ACHN (cell line): Measurements from ENCODE around the gene BEGAIN.
A peak's percentile ranks its signal among the peaks of the same experiment; 100 is the strongest.

Source experiments
- DNase-seq: peaks from one replicate; pipeline ENCODE4 v3.0.0-alpha.2; 2015
- in situ Hi-C: cut with HindIII; loops from 2 replicates; pipeline ENCODE4 v1.10.0; 2017; ENCODE audit warnings: low sequenced_read_pairs, low pct_ligation_motif_present, low pct_unique_long_range_greater_than_20kb

The BEGAIN gene

GRCh38 chr14:100587763-100588411 is 670 bp upstream of the BEGAIN start:
- in situ Hi-C loops, result no loop called here
- DNase-seq, result no peak

- in situ Hi-C loops, result no loop called here
- DNase-seq, result peak; percentile 4
These were observed 673 bp downstream of the BEGAIN start for GRCh38 chr14:100586403-100587085.

DNA sequence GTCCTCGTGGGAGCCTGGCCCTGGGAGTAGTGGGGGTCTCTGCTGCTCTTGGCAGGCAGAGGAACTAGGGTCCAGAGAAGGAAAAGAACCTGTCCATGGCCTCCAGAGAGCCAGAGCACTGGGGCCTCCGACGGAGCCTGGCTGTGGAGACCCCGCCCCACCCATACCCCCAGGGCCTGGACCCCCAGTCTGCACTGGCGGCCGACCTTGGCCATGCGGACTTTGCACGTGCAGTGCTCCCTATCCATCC is 1.1 kb downstream of the BEGAIN start:
- DNase-seq, result no peak
- in situ Hi-C loops, result no loop called here

- no peak for DNase-seq
- in situ Hi-C loops, result no loop called here
These were observed 1.6 kb downstream of the BEGAIN start for GRCh38 chr14:100585448-100586152.

GRCh38 chr14:100584056-100585031 is 2.9 kb downstream of the BEGAIN start:
- in situ Hi-C loops, result no loop called here
- no peak for DNase-seq

DNA sequence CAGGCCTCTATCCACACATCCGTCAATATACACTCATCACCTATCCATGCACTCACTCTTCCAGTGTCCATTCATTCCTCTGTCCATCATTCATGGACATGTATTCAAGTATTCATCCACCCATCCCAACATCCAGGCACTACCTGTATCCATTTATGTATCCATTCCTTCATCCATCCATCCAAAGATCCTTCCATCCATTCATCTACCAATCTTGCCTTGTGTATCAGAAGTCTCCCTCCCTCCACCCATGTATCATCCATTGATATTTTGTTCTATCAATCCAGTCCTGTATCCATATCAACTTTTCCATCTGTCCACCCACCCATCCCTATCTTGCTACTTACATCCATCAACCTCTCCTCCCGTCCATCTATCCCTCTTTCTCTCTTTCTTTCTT is 4.0 kb downstream of the BEGAIN start:
- in situ Hi-C loops, result no loop called here
- no peak for DNase-seq

DNA sequence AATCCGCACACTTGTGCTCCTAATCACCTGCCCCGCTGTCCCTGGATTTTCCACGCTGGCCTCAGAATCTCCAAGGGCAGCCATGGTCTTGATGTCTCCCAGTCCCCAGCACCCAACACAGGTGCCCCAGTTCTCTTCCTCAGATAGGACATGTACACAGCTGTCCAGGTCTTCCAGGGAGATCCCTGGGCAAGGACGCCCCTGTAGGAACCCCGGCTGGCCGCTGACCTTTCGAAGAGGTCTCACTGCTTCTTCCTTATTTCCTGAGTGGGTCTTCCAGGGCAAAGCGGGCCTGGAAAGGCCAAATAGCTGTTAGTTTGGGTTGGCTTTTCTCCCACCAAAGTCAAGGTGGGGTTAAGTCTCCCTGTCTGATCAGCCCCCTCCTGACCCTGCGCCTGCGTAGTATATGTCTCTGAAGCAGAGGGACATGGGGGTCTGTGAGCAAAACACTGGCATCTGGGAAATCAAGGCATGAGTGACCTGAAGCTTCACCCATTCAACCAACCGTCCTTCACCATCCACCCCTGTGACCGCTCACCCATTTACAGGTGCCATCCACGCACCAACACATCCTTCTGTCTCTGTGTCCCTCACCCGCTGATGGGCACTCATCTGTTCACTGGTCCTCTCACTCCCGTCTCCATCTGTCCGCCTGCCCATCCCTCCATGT is 4.6 kb downstream of the BEGAIN start:
- in situ Hi-C loops, result no loop called here
- DNase-seq, result no peak

DNA sequence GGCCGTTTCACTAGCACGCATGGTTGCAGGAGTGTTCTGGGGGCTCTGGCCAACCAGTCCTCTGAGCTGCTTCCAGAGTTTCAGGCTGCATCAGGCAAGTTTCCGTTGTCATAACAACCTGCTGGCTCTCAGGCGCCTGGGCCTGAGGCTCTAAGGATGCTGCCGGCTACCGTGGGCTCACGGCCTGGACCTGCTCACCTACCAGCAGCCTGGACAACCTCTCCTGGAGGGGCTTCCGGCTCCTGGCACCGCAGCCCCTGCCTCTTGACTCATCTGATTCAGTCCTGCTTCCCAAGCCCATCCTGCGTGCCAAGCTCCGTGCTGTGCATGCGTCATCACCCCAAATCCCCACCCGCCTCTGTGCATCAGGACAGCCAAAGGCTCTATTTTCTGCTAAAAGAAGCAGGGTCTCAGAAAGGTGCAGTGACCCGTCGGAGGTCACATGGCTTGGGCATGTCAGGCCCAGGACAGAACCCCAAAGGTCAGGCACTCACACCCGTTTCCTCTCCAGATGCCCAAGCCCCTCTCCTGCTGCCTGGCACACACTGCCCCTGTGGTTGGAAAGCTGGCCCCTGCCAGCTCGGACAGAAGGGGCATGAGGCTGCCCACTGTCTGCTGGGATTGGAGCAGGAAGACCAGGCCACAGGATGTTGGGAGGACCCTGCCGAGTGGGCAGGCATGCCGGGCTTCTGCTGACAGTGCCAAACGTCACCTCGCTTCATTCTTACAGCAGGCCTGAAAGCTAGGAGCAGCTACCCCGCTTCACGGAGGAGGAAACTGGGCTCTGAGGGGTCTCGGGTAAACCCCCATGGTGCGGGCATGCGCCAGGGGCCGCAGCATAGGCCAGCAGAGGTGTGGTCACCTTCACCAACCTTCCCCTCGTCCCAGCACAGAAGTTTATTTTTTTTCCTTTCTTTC is 5.7 kb downstream of the BEGAIN start:
- DNase-seq, result no peak
- in situ Hi-C loops, result no loop called here

DNA sequence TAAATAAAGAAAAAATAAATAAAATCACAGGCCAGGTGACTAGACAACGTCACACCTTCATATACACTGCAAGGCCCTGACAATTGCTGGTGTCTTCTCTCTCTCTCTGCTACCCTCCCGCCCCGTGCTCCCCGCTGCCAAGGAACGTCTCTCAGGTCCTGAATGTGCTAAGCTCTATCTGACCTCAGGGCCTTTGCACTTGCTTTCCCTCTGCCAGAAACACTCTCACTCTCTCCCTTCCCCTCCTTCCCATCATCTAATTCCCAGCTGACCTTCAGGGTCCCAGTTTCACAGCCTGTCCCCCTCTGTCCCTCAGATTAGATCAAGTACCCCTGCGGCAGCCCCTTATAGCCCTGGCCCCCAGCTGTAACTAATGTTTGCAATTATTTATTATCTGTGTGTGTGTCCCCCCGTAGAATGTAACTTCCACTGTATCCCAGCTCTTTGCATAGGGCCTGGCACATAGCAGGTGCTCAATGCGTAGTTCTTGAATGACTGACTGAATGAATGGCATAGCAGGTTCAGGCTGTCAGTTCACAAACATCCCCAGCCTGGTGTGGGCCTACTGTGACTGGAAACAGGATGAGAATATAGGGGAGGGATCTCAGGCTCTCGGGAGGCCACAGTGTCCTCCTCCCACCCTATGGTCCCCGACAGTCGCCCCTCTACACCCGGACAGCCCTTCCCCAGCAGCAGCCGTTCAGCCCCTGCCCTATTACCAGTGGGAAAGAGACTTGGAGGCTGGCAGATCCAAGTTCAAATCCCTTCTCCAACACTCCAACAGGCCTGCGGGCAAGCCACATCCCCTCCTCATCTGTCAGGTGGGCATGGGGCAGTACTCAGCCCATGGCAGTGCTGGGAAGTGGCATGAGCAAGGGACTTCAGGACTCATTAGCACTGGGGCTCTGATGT is 6.6 kb downstream of the BEGAIN start:
- DNase-seq, result no peak
- in situ Hi-C loops, result no loop called here

DNA sequence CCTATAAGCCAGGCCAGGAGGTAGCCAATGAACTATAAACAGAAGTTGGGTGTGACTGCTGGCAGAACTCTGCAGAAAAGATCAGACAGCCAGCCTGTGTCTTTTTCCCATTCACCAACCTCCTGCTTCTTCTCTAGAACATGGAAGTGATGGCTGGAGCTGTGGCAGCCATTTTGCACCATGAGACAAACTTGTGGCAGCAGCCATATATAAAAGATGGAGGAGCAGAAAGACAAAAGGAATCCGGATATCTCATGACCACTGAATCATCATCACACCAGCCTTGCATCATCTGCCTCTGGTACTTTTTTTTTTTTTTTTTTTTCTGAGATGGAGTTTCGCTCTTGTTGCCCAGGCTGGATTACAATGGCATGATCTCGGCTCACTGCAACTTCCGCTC is 8.7 kb downstream of the BEGAIN start:
- in situ Hi-C loops, result no loop called here
- no peak for DNase-seq

GRCh38 chr14:100577986-100578431 is 9.2 kb downstream of the BEGAIN start:
- no peak for DNase-seq
- in situ Hi-C loops, result no loop called here

GRCh38 chr14:100577321-100577985 is 9.8 kb downstream of the BEGAIN start:
- in situ Hi-C loops, result no loop called here
- DNase-seq, result no peak

GRCh38 chr14:100576091-100577085 is 10.8 kb downstream of the BEGAIN start:
- DNase-seq, result no peak
- in situ Hi-C loops, result no loop called here

- in situ Hi-C loops, result no loop called here
- no peak for DNase-seq
These were observed 11.8 kb downstream of the BEGAIN start for GRCh38 chr14:100575266-100575995.
